HepG2 (cell line): Measurements from ENCODE around the gene RPUSD4. TPM values are rescaled to one million over a fixed set of nuclear protein-coding genes. Genes with fewer than 3 reads are reported as not detected.

ENCODE experiments used
- FOSL2 ChIP-seq: sonication (generic); formaldehyde crosslinking; IDR thresholded peaks from 2 replicates; pipeline ENCODE4 v1.4.0; 2020; ENCODE audit warnings: missing genetic modification reagents
- HOXA3 ChIP-seq: sonication (generic); formaldehyde crosslinking; IDR thresholded peaks from 2 replicates; pipeline ENCODE4 v1.5.0; 2020; ENCODE audit warnings: missing genetic modification reagents
- KDM1A ChIP-seq: IDR thresholded peaks from 2 replicates; pipeline ENCODE4 v1.6.1; 2016; ENCODE audit warnings: missing compliant biosample characterization
- NCOA5 ChIP-seq: sonication (generic); formaldehyde crosslinking; IDR thresholded peaks from 2 replicates; pipeline ENCODE4 v1.4.0; 2020; ENCODE audit warnings: missing genetic modification reagents
- NFIC ChIP-seq: IDR thresholded peaks from 2 replicates; pipeline ENCODE4 v1.6.1; 2012; ENCODE audit warnings: mild to moderate bottlenecking, low read length, inconsistent platforms
- NR2C2 ChIP-seq: sonication (generic); formaldehyde crosslinking; IDR thresholded peaks from 2 replicates; pipeline ENCODE4 v1.4.0; 2020; ENCODE audit warnings: missing genetic modification reagents, mild to moderate bottlenecking, moderate library complexity, borderline replicate concordance
- PRPF4 ChIP-seq: fragments of 200-400 bp; formaldehyde crosslinking; IDR thresholded peaks from 2 replicates; pipeline ENCODE4 v1.6.1; 2016; ENCODE audit warnings: low read length, low read depth; ENCODE audit not compliant: poor library complexity, severe bottlenecking
- RBM39 ChIP-seq: fragments of 200-400 bp; formaldehyde crosslinking; IDR thresholded peaks from one replicate; pipeline ENCODE4 v1.6.1; 2018; ENCODE audit warnings: antibody characterized with exemption, mild to moderate bottlenecking, low read depth, low read length; ENCODE audit not compliant: poor library complexity, severe bottlenecking
- SMAD3 ChIP-seq: sonication (generic); formaldehyde crosslinking; IDR thresholded peaks from 2 replicates; pipeline ENCODE4 v1.4.0; 2020; ENCODE audit warnings: missing genetic modification reagents
- SRSF1 ChIP-seq: fragments of 200-400 bp; formaldehyde crosslinking; optimal IDR thresholded peaks from 2 replicates; pipeline ENCODE3; 2017; ENCODE audit warnings: mild to moderate bottlenecking, low read depth, low read length, moderate library complexity
- ZNF549 ChIP-seq: sonication (generic); formaldehyde crosslinking; IDR thresholded peaks from 2 replicates; pipeline ENCODE4 v1.5.0; 2020; ENCODE audit warnings: missing genetic modification reagents
- ZNF747 ChIP-seq: sonication (generic); formaldehyde crosslinking; IDR thresholded peaks from 2 replicates; pipeline ENCODE4 v1.8.1; 2023; ENCODE audit warnings: missing genetic modification reagents, mild to moderate bottlenecking, borderline replicate concordance
- ZNF777 ChIP-seq: sonication (generic); formaldehyde crosslinking; IDR thresholded peaks from 2 replicates; pipeline ENCODE4 v1.4.0; 2020; ENCODE audit warnings: missing genetic modification reagents
- ZNF792 ChIP-seq: IDR thresholded peaks from 2 replicates; pipeline ENCODE4 v1.6.1; 2016
- polyA plus RNA-seq, 8 experiments: library from polyadenylated mRNA; depleted of rRNA in 3 of 8; stranded (reverse) in 7 of 8; unstranded in 1 of 8; fragments of >200 nt; fragmentation: Illumina TruSeq in 4 of 8; extraction: Trizol in 4 of 8; gene quantifications; 2 replicates each; pipeline versions ENCODE4 v1.2.1 to v1.2.3, GENCODE V29; 2011 to 2016; ENCODE audit warnings: low read depth in 4 of 8, missing spikeins in 1 of 8, mixed read lengths in 1 of 8; ENCODE audit not compliant: insufficient read depth in 1 of 8
- total RNA-seq, 5 experiments: library from RNA; depleted of rRNA; stranded (reverse); fragments of >200 nt; fragmentation: Illumina TruSeq; extraction: Trizol; gene quantifications; 2 replicates each; pipeline ENCODE4 v1.2.3, GENCODE V29; 2016; ENCODE audit warnings: low read depth in 1 of 5
- TF ChIP-seq, protein P1 (sequence below): IDR thresholded peaks from 2 replicates; pipeline ENCODE4 v1.6.1; 2012; ENCODE audit warnings: low read length, improper control_type of control experiment
- TF ChIP-seq, protein P2 (sequence below): sonication (generic); formaldehyde crosslinking; IDR thresholded peaks from 2 replicates; pipeline ENCODE4 v1.4.0; 2020; ENCODE audit warnings: missing genetic modification reagents, mild to moderate bottlenecking, borderline replicate concordance
- TF ChIP-seq, protein P3 (sequence below): sonication (generic); formaldehyde crosslinking; IDR thresholded peaks from 2 replicates; pipeline ENCODE4 v1.4.0; 2020; ENCODE audit warnings: missing genetic modification reagents
- TF ChIP-seq, protein P4 (sequence below): IDR thresholded peaks from 2 replicates; pipeline ENCODE4 v1.6.1; 2016; ENCODE audit warnings: missing compliant biosample characterization, missing genetic modification reagents, borderline replicate concordance
- TF ChIP-seq, protein P5 (sequence below): sonication (generic); formaldehyde crosslinking; IDR thresholded peaks from 2 replicates; pipeline ENCODE4 v1.4.0; 2020; ENCODE audit warnings: mild to moderate bottlenecking, missing genetic modification reagents

The RPUSD4 gene
- total and polyA plus RNA-seq, 2 of the 13 experiments (the other 11 are each of a cell fraction or from before 2014, with no cell fraction given) = 45.0 to 52.9 TPM

DNA sequence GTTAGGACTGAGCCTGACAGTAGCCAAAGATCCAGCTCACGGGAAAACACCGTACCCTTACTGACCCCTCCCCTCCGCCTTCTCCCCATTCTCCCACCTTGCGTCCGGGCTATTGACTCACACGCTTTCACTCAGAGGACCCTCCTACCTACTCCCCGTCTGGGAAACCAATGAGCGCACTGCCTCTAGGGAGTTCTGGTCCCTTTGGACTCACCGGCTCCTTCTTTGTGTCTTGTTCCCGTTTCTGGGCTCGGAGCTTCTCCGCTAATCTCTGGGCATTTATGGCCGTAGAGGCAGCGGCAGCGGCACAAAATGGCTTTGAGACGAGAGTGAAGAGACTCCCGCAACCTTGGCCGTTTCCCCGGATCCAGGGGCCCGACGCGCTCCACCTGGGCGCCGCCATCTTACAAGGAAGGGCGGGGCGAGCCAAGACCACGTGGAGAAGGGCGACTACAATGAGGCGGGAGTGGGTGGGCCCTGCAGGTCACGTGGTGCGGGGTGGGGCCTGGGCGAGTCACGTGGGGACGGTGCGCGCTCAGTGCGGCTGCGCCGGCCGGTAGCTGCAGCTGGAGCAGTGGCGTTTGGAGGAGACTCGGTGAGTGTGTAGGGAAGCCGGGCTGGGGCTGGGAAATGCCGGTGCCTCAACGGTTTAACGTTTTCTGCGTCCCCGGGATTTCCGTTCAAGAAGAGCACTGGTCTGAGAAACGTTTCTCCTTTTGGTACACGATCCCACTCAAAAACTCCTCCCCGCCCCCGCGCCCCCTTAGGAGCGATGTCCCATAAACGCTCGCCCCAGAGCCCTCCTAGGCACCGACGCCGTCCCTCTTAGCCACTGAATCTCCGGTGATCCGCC lies at the start of gene RPUSD4, which contains the start of gene FAM118B (continued):
- TF ChIP-seq RBM39 (peak; percentile 70), NFIC (no peak), NCOA5 (no peak), HOXA3 (CRISPR knock-in tag) (peak; percentile 65; the same call in 1 of the 2 replicates), PRPF4 (no peak), ZNF747 (CRISPR knock-in tag) (no peak), ZNF792 (CRISPR knock-in tag) (peak; percentile 82; the same call in 1 of the 2 replicates), NR2C2 (CRISPR knock-in tag) (peak; percentile 48; the same call in 1 of the 2 replicates), SMAD3 (CRISPR knock-in tag) (peak; percentile 77; the same call in 1 of the 2 replicates), SRSF1 (peak; percentile 65), ZNF777 (CRISPR knock-in tag) (peak; percentile 60), KDM1A (CRISPR knock-in tag) (no peak), ZNF549 (CRISPR knock-in tag) (0 out of 2 replicates have a peak, but pooled peaks have one; percentile 31), FOSL2 (CRISPR knock-in tag) (peak; percentile 58)
- TF ChIP-seq, protein P1, sequence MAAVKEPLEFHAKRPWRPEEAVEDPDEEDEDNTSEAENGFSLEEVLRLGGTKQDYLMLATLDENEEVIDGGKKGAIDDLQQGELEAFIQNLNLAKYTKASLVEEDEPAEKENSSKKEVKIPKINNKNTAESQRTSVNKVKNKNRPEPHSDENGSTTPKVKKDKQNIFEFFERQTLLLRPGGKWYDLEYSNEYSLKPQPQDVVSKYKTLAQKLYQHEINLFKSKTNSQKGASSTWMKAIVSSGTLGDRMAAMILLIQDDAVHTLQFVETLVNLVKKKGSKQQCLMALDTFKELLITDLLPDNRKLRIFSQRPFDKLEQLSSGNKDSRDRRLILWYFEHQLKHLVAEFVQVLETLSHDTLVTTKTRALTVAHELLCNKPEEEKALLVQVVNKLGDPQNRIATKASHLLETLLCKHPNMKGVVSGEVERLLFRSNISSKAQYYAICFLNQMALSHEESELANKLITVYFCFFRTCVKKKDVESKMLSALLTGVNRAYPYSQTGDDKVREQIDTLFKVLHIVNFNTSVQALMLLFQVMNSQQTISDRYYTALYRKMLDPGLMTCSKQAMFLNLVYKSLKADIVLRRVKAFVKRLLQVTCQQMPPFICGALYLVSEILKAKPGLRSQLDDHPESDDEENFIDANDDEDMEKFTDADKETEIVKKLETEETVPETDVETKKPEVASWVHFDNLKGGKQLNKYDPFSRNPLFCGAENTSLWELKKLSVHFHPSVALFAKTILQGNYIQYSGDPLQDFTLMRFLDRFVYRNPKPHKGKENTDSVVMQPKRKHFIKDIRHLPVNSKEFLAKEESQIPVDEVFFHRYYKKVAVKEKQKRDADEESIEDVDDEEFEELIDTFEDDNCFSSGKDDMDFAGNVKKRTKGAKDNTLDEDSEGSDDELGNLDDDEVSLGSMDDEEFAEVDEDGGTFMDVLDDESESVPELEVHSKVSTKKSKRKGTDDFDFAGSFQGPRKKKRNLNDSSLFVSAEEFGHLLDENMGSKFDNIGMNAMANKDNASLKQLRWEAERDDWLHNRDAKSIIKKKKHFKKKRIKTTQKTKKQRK = no peak
- TF ChIP-seq, protein P2, sequence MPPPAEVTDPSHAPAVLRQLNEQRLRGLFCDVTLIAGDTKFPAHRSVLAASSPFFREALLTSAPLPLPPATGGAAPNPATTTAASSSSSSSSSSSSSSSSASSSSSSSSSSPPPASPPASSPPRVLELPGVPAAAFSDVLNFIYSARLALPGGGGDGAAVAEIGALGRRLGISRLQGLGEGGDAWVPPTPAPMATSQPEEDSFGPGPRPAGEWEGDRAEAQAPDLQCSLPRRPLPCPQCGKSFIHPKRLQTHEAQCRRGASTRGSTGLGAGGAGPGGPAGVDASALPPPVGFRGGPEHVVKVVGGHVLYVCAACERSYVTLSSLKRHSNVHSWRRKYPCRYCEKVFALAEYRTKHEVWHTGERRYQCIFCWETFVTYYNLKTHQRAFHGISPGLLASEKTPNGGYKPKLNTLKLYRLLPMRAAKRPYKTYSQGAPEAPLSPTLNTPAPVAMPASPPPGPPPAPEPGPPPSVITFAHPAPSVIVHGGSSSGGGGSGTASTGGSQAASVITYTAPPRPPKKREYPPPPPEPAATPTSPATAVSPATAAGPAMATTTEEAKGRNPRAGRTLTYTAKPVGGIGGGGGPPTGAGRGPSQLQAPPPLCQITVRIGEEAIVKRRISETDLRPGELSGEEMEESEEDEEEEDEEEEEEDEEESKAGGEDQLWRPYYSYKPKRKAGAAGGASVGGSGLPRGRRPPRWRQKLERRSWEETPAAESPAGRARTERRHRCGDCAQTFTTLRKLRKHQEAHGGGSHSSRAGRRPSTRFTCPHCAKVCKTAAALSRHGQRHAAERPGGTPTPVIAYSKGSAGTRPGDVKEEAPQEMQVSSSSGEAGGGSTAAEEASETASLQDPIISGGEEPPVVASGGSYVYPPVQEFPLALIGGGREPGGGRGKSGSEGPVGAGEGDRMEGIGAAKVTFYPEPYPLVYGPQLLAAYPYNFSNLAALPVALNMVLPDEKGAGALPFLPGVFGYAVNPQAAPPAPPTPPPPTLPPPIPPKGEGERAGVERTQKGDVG (CRISPR knock-in tag) = peak; percentile 44; the same call in 1 of the 2 replicates
- TF ChIP-seq, protein P3, sequence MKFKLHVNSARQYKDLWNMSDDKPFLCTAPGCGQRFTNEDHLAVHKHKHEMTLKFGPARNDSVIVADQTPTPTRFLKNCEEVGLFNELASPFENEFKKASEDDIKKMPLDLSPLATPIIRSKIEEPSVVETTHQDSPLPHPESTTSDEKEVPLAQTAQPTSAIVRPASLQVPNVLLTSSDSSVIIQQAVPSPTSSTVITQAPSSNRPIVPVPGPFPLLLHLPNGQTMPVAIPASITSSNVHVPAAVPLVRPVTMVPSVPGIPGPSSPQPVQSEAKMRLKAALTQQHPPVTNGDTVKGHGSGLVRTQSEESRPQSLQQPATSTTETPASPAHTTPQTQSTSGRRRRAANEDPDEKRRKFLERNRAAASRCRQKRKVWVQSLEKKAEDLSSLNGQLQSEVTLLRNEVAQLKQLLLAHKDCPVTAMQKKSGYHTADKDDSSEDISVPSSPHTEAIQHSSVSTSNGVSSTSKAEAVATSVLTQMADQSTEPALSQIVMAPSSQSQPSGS = peak; percentile 55; the same call in 1 of the 2 replicates
- TF ChIP-seq, protein P4, sequence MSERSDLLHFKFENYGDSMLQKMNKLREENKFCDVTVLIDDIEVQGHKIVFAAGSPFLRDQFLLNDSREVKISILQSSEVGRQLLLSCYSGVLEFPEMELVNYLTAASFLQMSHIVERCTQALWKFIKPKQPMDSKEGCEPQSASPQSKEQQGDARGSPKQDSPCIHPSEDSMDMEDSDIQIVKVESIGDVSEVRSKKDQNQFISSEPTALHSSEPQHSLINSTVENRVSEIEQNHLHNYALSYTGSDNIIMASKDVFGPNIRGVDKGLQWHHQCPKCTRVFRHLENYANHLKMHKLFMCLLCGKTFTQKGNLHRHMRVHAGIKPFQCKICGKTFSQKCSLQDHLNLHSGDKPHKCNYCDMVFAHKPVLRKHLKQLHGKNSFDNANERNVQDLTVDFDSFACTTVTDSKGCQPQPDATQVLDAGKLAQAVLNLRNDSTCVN (CRISPR knock-in tag) = no peak; the same call in 1 of the 2 replicates
- TF ChIP-seq, protein P5, sequence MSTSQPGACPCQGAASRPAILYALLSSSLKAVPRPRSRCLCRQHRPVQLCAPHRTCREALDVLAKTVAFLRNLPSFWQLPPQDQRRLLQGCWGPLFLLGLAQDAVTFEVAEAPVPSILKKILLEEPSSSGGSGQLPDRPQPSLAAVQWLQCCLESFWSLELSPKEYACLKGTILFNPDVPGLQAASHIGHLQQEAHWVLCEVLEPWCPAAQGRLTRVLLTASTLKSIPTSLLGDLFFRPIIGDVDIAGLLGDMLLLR (CRISPR knock-in tag) = peak; percentile 96
